Limb (tissue), 2 donors: Measurements from ENCODE around the gene TWIST2.

Source experiments
- DNase-seq, 2 donors: peaks; one replicate each; pipeline ENCODE4 v3.0.0-alpha.2; 2016; ENCODE audit errors: extremely low spot score in 2 of 2

TWIST2 gene

DNA sequence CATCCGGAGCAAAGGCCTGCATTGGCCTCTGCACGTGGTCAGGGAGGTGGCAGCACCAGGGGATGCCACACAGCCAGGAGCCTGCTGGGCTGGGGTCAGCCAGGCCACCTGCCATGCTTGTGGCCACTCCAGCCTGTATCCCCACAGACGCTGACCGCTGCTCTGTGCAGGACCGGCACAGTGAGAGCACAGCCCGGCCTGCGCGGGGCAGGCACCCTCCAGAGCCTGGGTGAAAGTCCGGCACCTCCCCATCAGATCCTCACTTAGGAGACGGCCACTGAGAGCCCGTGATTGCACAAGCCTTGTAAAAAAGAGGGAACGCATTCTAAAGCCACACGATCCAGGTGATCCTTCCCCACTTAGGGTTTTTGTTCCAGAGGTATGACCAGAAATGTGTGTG lies 42.2 kb downstream of the TWIST2 start:
- no peak for DNase-seq

DNA sequence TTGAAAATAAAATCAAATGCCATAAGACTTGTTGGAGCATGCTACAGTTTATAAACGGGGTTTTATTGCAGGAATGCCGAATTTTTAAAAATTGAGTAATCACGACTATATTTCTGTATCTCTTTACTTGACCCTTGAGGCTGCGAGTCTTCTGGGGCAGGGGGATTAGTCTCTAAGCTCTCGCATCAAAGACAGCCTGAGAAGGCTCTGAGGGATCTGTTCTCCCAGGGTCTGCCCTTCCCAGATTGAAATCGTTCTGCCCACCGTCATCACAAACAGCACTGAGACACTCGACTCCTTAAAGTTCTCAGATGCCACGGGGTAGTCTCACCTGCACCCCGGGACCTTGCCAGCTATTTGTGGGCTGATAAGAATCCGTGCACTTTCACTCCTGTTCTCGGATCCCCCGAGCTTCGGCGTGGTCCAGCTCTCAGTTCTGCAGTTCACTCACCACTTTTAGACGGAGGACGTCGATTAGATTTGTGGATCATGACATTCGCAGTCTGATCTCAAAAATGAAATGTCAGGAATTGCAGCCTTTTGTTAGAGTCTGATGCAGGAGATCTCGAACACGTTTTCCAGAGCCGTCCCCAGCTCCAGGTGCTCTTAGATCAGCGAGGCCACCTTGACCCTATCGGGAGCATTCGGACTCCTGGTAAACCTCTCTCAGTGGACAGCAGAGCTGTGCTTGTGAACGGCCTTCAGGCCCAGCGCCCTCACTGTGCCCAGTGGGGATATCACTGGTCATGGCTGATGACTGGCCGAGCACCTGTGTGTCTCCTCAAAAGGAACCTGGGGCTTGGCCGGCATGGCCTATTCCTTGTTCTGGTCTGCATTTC lies 43.0 kb downstream of the TWIST2 start:
- DNase-seq = no peak

DNA sequence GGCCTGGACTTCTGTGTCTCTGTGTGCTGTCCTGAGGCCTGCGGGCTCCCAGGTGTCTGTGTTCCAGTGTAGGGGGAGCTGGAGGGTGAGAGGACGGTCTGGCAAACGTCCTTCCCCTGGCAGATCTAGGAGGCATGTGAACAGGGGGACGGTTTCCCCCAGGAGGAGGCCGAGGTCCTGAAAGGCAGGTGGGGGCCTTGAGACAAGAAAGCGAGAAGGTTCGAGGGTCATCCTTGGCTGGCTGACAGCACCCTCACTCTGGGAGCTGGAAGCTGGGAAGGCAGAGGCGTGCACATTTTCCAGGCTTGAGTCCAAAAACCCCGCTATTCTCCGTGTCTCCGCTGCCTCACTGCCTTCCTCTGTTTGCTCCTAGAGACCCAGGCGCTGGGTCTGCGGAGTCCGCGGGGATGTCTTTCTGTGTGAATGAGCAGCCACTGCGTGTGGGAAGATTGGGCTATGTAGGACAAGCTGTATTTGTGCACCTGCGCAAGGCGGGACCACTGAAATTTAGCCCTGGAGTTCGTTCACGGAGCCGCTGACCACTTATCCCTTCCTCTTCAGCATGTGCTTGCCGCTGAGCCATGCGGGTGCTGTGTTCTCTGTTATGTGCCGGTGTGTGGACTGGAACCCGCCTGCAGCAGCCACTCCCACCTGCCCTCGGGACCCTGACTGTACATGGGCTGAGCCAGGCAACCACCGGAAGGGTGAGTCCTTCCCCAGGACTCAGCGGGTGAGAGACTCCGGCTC lies 43.7 kb downstream of the TWIST2 start:
- no peak for DNase-seq

DNA sequence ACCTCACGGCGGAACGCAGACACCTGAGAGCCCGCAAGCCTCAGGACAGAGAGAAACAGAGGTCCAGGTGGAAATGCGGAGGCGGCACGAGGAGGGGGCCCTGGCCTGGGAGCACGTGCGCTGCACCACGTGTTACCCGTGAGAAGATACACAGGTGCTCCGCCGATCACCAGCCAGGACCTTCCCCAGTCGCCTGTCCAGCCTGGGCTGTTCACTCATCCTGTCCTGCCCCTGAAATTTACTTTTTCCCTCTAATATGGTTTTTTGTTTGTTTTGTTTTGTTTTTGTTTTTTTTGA lies 44.3 kb downstream of the TWIST2 start:
- no peak for DNase-seq

DNA sequence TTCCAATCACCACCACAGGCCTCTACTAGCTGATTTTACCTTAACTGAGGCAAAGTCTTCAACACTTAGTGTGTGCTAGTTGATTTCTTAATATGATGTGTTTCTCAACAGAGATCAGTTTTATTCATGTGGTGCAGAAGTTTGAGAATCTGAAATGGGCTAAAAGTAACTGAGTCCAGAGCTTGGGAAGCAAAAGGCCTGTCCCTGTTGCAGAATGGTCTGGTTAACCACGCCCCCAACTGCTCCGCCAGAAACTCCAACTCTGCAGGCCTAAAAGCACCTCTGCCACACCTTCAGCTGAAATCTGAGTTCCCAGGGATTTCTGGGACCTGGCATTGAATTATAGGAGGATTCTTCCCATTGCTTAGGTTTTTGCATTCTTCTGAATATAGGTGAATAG lies 44.9 kb downstream of the TWIST2 start:
- no peak for DNase-seq

DNA sequence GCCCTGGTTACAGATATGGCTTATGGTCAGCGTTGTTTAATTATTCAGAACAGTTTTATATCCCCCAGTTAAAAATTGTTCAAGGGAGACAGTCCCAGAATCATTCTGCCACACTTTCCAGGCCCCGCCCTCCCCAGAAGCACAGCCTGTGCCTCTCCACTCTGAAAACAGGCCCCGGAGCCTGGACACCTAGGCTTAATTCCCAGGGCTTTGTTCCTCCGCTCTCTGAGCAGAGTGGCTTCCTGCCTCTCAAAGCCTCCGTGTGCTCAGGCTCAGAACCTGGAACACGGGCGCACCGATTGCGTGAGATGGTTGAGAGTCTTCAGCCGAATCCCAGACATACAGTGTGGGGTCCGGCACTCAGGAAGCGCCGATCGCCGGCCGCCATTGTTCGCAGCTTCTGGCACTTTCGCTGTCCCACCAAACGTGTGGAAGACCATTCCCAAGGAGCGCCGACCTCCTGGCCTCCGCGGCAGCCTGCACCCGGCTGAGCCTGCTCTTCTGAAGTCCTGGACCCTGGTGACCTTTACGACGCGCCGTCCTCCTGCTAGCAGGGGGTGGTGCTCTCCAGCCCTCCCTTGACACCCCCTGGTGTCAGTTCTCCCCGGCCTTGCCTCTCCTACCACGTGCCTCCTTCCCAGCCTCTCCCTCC lies 45.6 kb downstream of the TWIST2 start:
- DNase-seq = no peak

DNA sequence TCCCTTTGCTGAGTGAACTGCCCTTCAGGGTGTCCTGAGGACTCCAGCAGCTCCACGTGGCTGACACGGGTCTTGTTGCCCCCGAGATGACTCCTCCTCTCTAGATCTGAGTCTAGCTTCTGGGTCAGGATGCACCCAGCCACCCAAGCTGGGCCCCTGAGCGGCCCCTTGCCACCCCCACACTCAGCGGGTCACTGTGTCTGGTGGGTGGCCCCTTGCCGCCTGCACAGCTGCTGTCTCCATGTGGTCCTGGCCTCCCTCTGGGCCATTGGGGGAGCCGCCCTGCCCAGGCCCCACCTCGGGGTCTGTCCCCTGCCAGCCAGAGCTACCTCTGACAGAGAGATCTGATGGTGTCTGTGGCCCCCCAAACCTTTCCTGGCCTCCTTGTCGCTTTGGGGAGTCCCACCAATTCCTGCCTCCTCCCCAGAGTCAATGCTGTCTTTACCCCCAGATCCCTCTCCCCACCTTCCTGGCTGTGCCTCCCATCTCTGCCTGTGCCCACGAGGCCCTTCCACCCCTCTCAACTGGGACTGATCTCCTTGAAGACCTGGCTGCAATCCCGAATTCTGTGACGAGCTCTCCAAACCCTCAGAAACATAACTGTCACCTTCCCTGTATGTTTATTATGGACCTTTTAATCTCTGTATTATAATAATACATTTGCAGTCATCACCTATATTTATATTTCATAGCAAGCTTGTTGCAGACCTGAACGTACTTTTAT lies 46.5 kb downstream of the TWIST2 start:
- DNase-seq = no peak

DNA sequence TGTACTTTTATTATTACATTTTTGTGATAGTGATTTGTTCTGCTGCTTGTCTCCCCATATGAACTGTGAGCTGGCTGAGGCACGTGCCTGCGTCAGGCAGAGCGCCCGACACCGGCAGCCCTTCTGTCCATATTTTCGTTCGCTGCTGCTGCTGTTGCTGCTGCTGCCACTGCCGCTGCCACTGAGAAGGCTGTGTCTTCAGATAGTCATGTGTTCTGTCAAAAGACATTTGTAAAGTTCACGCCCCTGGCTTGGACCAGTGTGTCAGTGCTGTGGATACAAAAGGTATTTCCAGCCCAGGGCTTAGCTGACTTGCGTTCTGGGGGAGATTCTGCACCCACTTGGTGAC lies 47.0 kb downstream of the TWIST2 start:
- DNase-seq = no peak

DNA sequence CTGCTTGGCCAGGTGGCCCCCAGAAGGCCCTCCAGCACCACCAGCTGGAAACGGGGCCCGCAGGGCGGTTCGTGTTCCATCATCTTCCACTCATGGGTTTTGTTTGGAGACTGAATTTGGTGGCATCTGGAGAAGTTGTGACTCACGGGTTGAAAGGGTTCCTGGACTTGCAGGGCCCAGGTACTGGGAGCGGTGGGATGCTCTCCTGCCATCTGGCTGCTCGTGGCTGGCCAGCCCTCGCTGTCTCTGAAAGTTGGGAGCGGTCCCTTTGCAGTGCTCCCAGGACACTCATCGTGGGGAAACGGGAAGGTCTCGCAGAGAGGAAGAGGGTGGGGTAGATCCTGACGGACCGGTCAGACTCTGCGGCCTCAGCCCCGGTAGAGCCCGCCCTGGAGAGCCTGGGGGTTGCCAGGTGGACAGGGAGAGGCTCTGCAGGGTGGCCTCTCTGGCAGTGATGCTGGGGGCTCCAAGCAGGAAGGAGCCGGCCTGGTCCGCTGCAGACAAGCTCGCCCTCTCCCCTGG lies 47.5 kb downstream of the TWIST2 start:
- no peak for DNase-seq

DNA sequence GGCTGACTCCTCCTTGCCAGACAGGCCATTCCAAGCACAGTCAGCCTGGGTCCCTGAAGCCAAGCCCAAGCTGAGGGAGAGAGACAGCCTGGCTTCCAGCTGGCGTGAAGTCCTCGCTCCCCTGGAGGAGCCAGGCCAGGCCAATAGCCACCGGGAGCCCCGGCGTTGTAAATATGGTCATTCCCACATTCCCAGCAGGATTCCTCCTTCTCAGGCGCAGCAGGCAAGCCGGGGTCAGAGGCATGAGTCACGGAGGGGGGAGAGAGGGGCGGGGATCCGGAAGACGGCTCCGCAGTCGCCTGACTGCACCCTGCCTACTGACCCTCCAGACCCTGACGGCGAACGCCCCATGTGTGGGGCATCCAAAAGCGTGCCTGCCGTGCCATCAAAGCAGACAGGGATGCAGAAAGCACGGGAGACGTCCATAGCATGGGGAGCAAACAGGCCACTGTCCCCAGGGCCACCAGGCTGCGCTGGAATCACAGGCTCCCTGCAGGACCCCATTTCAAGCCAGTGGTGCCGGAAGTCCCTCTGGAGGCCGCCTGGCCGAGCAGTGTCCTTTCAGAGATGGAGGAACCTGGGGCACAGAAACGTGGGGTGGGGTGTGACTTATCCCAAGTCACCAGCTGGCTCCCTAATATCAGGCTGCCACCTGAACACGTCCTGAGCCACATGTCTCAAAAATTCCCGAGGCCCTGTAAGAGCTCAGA lies 48.2 kb downstream of the TWIST2 start:
- no peak for DNase-seq

DNA sequence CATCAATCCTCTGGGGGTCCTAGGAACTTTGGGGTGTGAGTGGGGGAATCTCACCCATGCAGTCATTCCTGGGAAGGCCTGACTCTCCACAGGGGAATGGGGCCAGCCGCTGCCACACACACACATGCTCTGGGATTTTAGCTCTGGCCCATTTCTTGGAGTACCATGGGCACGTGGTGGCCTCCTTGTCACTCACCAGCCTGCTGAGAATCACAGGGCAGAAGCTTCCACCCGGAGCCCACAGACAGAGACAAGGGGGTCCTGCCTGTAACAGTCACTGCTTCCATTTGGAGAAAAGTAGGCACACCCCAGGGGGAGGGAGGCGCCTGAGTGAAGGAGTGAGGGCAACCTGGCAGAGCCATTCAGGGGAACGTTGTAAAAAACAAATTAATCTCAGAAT lies 48.8 kb downstream of the TWIST2 start:
- DNase-seq = no peak

DNA sequence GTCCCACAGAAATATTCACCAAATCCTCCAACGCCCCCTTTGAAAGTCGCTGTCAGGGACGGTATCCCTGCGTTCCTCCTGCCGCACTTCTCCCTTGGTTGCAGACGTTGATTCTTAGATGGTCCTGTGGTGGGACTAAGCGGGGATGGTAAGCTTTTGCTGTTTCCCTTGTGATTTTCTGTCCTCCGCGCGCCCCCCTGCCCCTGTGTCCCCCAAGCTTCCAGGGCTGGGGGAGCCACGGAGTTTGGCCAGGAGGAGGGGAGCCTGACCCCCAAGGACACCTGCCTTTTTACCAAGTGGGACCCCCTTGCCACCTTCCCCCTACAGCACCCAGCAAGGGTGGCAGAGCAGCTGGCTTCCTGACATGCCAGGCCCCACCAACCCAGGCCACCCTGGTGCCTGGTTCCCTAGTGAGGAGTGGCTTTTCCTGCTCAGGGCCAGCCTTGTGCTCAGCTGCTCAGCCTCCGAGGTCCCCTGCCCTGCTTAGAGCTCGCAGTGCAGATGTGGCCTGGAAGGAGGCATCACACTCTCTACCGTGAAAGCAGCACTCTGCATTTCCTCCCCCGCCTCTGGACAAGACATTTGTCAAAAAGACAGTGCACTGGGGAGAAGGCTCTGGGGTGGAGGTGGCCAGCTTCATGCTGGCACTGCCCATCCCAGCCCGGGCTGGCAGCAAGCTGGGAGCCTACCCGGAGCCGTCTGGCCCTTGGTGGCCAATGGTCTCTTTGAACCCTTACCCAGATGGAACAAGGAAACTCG lies 49.4 kb downstream of the TWIST2 start:
- DNase-seq = no peak

DNA sequence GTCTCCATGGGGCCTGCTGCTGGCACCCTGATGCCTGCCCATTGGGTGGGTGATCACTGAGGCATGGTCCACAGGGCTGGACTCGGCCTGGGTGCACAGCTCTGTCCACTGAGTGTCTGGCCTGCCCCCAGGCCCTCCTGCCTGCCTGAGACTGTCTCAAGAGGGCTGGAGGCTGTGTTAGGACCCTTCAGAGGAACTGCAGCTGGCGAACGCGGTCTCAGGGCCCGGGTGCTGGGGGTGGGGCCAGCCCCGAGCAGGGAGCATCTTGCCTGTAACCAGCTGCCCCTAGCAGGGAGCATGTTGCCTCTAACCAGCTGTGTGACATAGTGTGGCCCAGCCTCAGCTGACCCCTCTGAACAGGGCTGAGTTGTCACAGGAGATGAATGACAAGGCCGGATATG lies 50.0 kb downstream of the TWIST2 start:
- no peak for DNase-seq

DNA sequence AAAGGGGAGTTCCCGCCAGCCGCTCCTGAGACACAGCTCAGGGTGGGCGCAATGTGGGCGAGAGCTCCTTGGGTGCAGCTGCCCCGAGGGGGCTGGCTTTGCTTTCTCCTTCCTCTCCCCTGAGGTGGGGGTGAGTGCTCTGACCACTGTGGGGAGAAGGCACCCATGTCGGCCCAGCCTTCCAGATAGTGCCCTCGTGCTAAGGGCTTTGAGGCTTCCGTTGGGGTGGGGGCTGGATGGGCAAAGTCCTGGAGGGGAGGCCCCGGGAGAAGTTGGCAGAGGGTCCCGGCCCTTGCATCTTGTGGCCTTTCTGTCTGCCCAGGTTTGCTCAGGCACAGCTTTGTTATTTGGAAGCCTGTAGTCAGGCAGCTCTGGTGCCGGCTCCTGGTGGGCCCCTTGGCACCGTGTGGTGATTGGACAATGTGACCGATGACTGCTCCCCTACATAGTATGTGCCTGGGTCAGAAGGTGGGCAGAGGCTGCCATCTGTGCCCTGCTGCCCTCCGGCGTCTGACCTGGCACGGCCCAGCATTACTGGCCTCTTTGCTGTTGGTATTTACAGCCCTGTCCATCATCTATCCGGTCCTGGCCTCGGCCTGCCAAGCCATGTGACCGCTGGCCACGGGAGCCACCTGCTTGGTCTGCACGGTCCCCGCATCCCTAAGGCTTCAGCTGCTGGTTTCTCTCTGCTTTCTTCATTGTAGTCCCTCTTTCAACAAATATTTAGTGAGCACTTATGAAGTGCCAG lies 50.8 kb downstream of the TWIST2 start:
- no peak for DNase-seq

DNA sequence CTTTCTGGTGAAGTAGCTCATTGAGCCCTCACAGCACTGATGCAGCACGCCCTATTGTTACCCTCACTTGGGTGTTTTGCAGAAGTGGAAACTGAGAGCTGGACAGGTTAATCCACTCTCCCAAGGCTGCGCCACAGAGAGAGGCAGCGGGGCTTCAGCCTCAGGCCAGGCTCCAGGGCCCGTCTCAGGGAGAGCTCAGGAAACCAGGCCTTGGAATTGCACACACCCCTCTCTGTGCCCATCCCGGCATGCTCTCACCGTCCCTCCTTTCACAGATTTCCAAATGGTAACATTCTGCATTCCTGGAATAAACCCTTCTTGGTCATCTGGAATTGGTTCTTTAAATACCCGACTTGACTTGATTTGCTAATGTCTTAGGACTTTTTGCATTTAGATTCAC lies 51.5 kb downstream of the TWIST2 start:
- DNase-seq = no peak

DNA sequence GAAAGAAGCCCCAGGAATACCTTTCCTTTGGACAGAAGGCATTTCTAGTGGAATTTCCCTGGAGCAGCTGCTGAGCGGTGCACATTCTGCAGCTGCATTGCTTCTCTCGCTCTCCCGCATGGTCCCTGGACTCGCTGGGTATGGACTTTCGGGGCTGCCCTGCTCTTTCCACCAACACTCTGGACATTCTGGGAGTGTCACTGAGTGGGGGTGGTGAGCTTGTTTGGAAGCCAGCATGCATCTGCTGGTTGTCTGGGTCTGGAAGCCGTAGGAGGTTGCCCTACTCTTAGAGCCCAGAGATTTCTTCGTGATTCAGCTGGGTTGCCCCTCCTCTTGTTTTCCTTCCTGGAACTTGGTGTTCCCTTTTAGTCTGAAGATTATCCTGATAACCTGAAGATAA lies 52.6 kb downstream of the TWIST2 start:
- DNase-seq = no peak

DNA sequence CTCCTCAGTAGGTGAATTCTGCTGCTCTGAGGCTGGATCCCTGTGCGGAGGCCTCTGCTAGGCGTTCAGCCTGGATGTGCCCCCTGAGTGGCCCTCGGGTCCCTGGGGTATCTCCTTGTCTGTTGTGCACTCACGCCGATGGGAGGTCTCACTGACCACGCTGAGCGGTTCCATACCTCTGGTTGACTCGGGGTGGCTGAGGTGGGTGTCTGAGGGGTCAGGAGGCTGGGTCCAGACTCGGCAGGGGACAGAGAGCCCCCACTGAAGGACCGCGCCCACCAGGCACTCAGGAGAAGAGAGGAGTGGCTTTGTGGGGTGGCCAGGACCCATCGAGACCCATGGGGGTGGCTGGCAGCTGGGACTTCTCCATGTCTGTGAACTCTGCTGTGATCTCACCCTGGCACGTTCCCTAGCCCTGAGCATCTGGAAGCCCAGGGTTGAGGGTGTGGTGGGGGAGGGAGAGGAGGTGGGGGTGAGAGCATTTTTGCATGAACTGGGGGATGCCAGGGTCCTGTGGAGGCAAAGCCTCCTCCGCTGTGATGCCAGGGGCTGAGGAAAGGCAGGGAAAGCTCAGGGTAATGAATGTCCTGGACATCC lies 53.7 kb downstream of the TWIST2 start:
- no peak for DNase-seq

DNA sequence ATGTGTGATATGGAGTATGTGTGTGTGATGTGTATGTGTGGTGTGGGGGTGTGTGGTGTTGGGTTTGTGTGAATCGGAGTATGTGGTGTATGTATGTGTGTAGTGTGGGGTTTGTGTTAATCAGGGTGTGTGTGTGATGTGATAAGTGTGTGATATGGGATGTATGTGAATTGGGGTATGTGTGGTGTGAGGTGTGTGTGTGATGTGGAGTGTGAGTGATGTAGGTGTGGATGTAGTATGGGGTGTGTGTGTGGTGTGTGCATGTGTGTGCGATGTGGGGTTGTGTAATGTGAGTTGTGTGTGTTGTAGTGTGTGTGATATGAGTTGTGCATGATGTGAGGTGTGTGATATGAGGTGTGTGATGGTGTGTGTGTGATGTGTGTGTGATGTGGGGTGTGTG lies 54.4 kb downstream of the TWIST2 start:
- no peak for DNase-seq

DNA sequence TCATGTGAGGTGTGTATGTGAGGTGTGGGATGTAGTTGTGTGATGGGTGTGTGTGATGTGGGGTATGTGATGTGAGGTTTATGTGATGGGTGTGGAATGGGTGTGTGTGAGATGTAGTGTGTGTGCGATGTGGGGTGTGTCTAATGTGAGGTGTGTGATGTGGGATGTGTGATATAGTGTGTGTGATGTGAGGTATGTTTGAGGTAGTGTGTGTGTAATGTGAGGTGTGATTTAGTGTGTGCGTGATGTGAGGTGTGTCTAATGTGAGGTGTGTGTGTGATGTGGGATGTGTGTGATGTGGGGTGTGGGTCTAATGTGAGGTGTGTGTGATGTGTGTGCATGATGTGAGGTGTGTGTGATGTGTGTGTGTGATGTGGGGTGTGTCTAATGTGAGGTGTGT lies 55.3 kb downstream of the TWIST2 start:
- DNase-seq = no peak
